Activated naive CD4-positive, alpha-beta T cell treated with anti-CD3 and anti-CD28 coated beads for 36 hours (primary cell): ENCODE results near the gene PANK4. TPM values are rescaled to one million over a fixed set of nuclear protein-coding genes. Genes with fewer than 3 reads are reported as not detected.

Source experiments
- CTCF ChIA-PET: fragments of 350-600 bp; sonication (Branson Sonifier 250); formaldehyde crosslinking; loops from one replicate; lab custom pipeline; 2021; ENCODE audit warnings: antibody characterized with exemption; lab: Charles Lee
- DNase-seq: peaks from one replicate; pipeline ENCODE4 v3.0.0-alpha.2; 2020
- H3K27ac Mint-ChIP-seq: one replicate; pipeline ENCODE4 v1.8.0; 2021; ENCODE audit warnings: mild to moderate bottlenecking, mixed read lengths
- H3K27me3 Mint-ChIP-seq: one replicate; pipeline ENCODE4 v1.8.0; 2021; ENCODE audit warnings: low read depth, mixed read lengths
- H3K36me3 Mint-ChIP-seq: one replicate; pipeline ENCODE4 v1.8.0; 2021; ENCODE audit warnings: low read depth, mixed read lengths
- H3K4me1 Mint-ChIP-seq: one replicate; pipeline ENCODE4 v1.8.0; 2021; ENCODE audit warnings: low read depth, mixed read lengths
- H3K4me3 Mint-ChIP-seq: one replicate; pipeline ENCODE4 v1.8.0; 2021; ENCODE audit warnings: mild to moderate bottlenecking, moderate library complexity, mixed read lengths
- H3K9me3 Mint-ChIP-seq: one replicate; pipeline ENCODE4 v1.8.0; 2021; ENCODE audit warnings: mixed read lengths
- intact Hi-C: fragments of 100-400 bp; cut with micrococcal nuclease; formaldehyde crosslinking; loops from one replicate; pipeline ENCODE4 v1.15.1; 2023
- total RNA-seq, 2 experiments: library from RNA; stranded (reverse); gene quantifications; one replicate each; pipeline ENCODE4 v1.2.3, GENCODE V29; 2021

Gene PANK4
- total RNA-seq, 2 experiments from 2014 or later: 46.6 to 51.4 TPM

DNA sequence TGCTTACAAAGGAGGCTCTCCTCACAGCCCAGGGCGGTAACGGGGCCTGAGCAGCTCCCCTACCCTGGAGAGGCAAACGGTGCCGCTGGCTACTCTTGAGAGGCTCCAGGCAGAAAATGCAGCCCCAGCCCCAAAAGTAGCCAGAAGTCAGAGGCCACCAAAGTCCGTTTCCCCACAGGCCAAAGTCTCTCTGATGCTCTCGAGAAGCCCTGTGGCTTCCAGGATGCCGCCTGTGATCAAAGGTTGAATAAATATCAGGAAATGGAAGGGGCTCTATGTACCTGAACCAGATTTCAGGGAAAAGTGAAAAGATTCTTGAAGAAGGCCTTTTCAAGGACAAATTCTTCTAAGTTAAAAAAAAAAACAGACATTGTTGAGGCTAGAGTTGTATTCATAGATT lies 4.2 kb downstream of the PANK4 start:
- CTCF ChIA-PET: no interaction called here

DNA sequence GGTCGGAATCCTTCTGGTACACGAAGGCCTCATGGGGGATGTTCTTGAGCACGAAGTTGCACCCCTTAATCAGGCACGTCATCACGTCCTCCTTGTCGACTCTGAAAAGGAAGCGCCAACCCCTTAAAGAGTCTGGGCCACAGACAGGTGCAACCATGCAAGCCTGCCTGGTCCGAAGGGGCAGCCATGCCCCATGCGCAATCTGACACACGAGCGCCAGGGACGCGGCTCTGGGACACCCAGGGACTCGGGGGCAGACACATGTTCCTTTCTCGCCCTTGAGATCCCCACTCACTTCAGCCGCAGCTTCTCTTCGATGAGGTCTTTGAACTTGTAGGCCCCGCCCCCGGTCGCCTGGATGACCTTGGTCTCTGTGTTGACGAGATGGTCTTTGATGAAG lies 5.6 kb downstream of the PANK4 start:
- Mint-ChIP-seq H3K27me3 (no peaks in the 10 kb centered on the region), H3K27ac (no peak overlapping the region), H3K4me3 (no peak overlapping the region), H3K36me3 (peaks cover 16% of the 10 kb centered on the region), H3K4me1 (peaks cover 34% of the 10 kb centered on the region), H3K9me3 (no peaks in the 10 kb centered on the region)
- no peak for DNase-seq
- CTCF ChIA-PET: no interaction called here
- intact Hi-C loops: no loop called here

More for the DNA sequence above, 4.2 kb downstream of the PANK4 start:
- DNase-seq: no peak
- H3K4me1 Mint-ChIP-seq: peaks cover 39% of the 10 kb centered on the region
- H3K4me3 Mint-ChIP-seq: no peak overlapping the region
- H3K27me3 Mint-ChIP-seq: no peaks in the 10 kb centered on the region
- no peaks in the 10 kb centered on the region for H3K9me3 Mint-ChIP-seq
- peaks cover 13% of the 10 kb centered on the region for H3K36me3 Mint-ChIP-seq
- intact Hi-C loops: no loop called here
- H3K27ac Mint-ChIP-seq: peak overlapping the region; percentile 97

DNA sequence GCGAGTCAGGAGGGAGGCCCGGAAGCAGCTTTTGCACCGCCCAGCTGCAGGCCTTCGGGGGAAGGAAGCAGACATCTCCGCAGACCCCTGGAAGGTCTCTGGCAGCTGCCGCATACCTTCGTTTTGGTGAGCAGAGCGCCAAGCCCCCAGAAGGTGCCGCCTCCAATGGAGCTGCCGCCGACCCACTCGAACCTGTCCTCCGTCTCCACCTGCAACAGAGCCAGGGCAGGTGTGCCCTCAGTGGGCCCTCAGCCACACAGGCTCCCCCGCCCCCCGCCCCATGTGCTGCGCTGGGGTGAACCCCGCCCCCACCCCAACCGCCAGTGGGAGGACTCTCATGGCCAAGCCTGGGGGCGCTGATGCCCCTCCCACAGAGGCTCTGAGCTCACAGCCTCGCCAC lies 6.2 kb downstream of the PANK4 start:
- no peak overlapping the region for H3K4me3 Mint-ChIP-seq
- H3K36me3 Mint-ChIP-seq: peaks cover 16% of the 10 kb centered on the region
- CTCF ChIA-PET: no interaction called here

DNA sequence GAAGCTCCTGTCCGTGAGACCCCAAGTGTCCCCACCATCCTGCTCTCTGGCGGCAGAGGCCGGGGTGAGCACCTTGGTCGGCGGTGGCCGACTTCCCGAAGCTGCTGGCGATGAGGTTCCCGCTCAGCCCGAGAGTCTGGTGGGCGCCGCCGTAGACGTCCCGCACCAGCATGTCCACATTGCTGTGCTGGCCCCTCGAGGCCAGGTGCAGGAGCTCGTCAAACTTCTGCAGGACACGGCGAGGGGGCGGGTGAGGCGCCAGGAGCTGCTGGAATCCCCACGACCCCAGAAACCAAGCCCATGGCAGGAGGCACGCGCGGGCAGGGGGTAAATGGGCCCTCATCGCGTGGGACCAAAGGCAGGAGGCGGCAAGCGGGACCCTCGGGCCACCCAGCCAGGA lies 6.7 kb downstream of the PANK4 start:
- no peaks in the 10 kb centered on the region for H3K27me3 Mint-ChIP-seq
- H3K4me3 Mint-ChIP-seq: no peak overlapping the region
- CTCF ChIA-PET: no interaction called here
- H3K4me1 Mint-ChIP-seq: peaks cover 26% of the 10 kb centered on the region
- no peaks in the 10 kb centered on the region for H3K9me3 Mint-ChIP-seq
- H3K27ac Mint-ChIP-seq: no peak overlapping the region
- peaks cover 16% of the 10 kb centered on the region for H3K36me3 Mint-ChIP-seq
- no peak for DNase-seq
- intact Hi-C loops: no loop called here

More for the DNA sequence above, 6.2 kb downstream of the PANK4 start:
- no peak for DNase-seq
- Mint-ChIP-seq H3K9me3 (no peaks in the 10 kb centered on the region), H3K27ac (no peak overlapping the region), H3K4me1 (peaks cover 31% of the 10 kb centered on the region), H3K27me3 (no peaks in the 10 kb centered on the region)
- intact Hi-C loops: no loop called here

DNA sequence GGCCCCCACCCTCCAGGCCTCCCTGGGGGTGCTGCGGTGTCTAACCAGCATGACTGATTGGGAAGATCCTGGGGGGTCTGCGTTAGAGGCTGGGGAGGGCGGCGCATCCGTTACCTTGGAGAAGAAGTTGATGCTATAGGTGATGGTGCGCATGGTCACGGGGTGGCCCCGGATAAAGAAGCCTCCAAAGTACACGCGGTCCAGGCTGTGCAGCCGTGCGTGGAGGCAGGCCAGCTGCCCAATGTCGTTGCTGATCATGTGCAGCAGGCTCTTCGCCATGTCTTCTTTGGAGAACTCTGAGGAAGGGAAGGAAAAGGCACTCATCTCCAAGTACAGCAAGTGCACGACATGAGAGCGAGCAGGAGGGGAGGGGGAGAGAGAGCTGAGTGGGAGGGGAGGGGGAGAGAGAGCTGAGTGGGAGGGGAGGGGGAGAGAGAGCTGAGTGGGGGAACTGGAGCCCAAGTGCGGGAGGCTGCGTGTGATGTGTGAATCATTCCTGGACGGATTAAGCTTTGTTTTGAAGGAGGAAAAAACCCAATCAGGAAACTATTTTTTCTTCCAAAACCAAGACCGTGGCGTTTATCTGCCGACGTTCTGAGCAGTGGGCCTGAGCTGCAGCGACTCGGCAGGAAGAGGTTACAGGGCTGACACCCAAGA lies 7.2 kb downstream of the PANK4 start:
- no peak overlapping the region for H3K4me3 Mint-ChIP-seq
- no peak for DNase-seq
- no peaks in the 10 kb centered on the region for H3K9me3 Mint-ChIP-seq
- H3K36me3 Mint-ChIP-seq: peaks cover 16% of the 10 kb centered on the region
- CTCF ChIA-PET: no interaction called here
- H3K27ac Mint-ChIP-seq: no peak overlapping the region
- H3K4me1 Mint-ChIP-seq: peaks cover 20% of the 10 kb centered on the region
- intact Hi-C loops: no loop called here
- H3K27me3 Mint-ChIP-seq: no peaks in the 10 kb centered on the region

DNA sequence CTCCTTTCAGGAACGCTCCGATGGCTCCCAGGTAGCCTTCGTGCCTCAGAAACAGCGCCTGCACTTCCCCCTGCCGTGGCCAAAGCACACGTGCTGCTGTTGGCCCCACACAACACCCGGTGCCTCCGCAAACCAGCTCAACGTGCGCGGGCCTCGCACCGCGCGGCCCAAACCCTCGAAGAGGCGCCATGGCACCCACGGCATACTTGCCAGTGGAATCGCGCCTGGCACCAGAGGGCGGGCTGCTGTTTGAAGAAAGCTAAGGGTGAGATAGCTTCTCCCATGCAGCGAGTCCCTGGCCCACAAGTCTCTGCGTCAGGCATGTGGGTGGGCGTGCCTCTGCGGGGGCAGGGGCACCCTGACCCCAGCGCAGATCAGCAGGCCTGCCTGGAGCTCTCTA lies 7.9 kb downstream of the PANK4 start:
- Mint-ChIP-seq H3K27ac (no peak overlapping the region), H3K27me3 (no peaks in the 10 kb centered on the region), H3K4me3 (no peak overlapping the region), H3K4me1 (peaks cover 16% of the 10 kb centered on the region), H3K9me3 (no peaks in the 10 kb centered on the region), H3K36me3 (peaks cover 18% of the 10 kb centered on the region)
- intact Hi-C loops: no loop called here
- CTCF ChIA-PET: no interaction called here
- DNase-seq: no peak

DNA sequence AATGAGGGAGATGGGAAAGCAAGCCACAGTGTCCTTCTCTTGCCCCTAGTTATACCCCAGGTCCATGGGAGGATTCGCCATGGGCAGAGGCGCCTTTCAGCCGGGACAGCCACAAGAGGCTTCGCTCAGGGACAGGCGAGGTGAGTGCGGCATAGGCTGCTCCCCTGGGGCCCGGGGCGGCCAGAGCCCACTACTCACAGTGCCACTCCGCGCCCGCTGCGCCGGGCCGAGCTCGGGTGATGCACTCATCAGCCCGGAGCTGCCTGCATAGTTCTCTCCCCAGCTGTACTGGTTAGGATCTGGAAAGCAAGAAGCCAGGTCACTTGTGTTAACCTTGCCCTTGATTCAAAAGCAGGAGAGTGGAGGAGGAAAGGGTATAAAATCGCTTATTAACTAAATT lies 8.4 kb downstream of the PANK4 start:
- Mint-ChIP-seq H3K4me1 (peaks cover 10% of the 10 kb centered on the region), H3K4me3 (no peak overlapping the region), H3K27me3 (no peaks in the 10 kb centered on the region), H3K27ac (no peak overlapping the region), H3K9me3 (no peaks in the 10 kb centered on the region), H3K36me3 (peaks cover 17% of the 10 kb centered on the region)
- CTCF ChIA-PET: no interaction called here
- intact Hi-C loops: no loop called here
- no peak for DNase-seq

DNA sequence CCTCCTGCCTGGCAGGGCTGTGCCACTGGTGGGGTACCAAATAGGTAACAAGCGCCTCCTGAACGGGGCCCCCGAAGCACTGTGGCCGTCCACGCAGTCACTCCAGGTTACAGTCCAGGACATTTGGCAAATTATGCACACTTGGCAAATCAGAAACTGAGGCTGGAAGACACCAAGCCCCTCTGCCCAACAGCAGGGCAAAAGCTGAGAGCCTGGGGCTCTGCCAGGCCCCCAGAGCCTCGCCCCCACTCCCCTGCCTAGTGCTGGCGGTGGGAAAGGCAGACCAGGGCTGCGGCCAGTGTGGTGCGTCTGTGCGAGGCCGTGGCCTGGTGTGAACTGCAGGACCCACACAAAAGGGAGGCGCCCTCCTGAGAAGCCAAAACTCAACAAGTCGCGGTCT lies 9.4 kb downstream of the PANK4 start:
- Mint-ChIP-seq H3K27me3 (no peaks in the 10 kb centered on the region), H3K9me3 (no peaks in the 10 kb centered on the region), H3K4me1 (peaks cover 3% of the 10 kb centered on the region), H3K4me3 (no peak overlapping the region), H3K27ac (no peak overlapping the region), H3K36me3 (peaks cover 14% of the 10 kb centered on the region)
- CTCF ChIA-PET: no interaction called here
- DNase-seq: no peak
- intact Hi-C loops: no loop called here

DNA sequence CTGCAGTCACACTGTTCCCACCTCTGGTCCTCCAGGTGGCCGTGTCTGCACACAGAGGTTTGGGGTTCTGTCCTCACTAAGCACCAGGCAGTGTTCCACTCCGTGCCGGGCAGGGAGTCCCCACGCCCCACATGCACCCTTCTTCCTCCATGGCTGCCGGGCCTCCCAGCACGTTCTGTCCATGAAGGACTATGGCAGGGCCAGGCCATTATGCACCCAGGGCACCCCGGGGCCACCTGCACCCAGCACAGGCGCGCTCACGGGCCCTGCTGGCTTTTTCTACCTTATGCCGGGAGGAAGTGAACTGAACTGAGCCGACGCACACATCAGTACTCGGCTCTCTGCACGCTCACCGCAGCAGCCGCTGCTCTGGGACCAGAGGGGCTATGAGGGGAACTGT lies 10.3 kb downstream of the PANK4 start:
- no peak for DNase-seq
- H3K27ac Mint-ChIP-seq: no peak overlapping the region
- H3K4me1 Mint-ChIP-seq: peaks cover 2% of the 10 kb centered on the region
- CTCF ChIA-PET: no interaction called here
- no peaks in the 10 kb centered on the region for H3K27me3 Mint-ChIP-seq
- intact Hi-C loops: no loop called here
- no peaks in the 10 kb centered on the region for H3K9me3 Mint-ChIP-seq
- no peak overlapping the region for H3K4me3 Mint-ChIP-seq
- H3K36me3 Mint-ChIP-seq: peaks cover 14% of the 10 kb centered on the region

DNA sequence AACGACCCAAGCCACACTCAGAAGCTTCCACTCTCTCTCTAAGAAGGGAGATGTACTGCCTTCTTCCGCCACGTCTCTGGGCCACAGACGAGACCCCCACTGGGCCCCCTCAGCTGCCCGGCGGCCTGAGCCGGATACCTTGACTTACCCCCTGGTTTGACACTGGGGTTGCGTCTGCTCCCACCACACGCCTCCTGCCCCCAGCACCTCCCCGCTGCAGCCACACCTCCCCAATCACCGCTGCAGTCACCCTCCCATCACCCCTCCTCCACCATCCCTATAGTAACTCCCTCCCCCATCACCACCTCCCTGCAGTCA lies 10.7 kb downstream of the PANK4 start:
- CTCF ChIA-PET: no interaction called here
- Mint-ChIP-seq H3K27ac (no peak overlapping the region), H3K4me3 (no peak overlapping the region), H3K9me3 (no peaks in the 10 kb centered on the region), H3K4me1 (no peaks in the 10 kb centered on the region), H3K36me3 (peaks cover 11% of the 10 kb centered on the region), H3K27me3 (no peaks in the 10 kb centered on the region)
- intact Hi-C loops: no loop called here
- DNase-seq: no peak

DNA sequence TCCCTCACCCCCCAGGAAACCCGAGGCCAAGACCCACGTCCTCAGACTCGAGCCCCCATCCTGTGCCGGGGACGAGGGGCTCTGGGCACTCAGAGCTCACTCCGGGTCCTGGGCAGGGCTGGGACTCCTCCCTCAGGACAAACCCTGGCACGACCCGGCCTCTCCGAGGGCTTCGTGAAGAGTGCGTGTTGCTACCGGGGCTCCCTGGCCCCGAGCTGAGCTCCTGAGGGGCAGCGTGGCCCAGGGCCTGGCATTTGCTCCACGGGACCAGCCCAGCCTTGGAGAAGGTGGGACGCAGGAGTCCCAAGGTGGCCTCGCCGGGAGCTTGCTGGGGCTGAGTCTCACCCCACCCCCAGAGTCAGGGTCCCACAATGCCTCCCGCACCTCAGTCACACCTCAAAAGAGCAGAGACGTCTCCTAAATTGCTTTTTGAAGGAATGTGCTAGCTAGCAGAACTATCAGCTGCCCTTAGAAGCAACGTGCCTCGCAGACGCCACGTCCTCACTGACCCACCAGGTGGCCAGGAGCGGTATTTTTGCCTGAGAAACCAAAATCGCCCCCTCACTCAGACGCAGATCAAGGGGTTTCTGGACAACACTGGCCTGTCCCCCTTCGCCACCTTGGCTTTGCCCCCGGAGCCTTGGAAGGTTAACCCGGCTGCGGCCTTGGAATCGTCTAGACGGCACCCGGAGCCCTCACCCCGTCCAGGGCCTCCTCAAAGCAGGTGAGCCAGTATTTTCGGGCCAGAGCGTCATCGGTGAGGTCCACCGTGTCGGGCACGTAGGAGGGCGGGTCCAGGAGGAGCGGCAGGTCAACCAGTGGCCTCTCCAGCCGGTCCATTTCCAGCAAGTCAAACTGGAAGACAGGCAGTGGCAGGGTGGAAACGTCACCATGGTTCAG lies 11.3 kb downstream of the PANK4 start:
- Mint-ChIP-seq H3K4me3 (no peak overlapping the region), H3K9me3 (no peaks in the 10 kb centered on the region), H3K4me1 (no peaks in the 10 kb centered on the region), H3K27me3 (no peaks in the 10 kb centered on the region), H3K27ac (no peak overlapping the region), H3K36me3 (peaks cover 11% of the 10 kb centered on the region)
- intact Hi-C loops: no loop called here
- CTCF ChIA-PET: interaction anchor here (0.7 kb wide), 1 partner anchor 19 kb away, joined by 3 read pairs; no protein-coding TSS in a partner anchor
- DNase-seq: no peak

DNA sequence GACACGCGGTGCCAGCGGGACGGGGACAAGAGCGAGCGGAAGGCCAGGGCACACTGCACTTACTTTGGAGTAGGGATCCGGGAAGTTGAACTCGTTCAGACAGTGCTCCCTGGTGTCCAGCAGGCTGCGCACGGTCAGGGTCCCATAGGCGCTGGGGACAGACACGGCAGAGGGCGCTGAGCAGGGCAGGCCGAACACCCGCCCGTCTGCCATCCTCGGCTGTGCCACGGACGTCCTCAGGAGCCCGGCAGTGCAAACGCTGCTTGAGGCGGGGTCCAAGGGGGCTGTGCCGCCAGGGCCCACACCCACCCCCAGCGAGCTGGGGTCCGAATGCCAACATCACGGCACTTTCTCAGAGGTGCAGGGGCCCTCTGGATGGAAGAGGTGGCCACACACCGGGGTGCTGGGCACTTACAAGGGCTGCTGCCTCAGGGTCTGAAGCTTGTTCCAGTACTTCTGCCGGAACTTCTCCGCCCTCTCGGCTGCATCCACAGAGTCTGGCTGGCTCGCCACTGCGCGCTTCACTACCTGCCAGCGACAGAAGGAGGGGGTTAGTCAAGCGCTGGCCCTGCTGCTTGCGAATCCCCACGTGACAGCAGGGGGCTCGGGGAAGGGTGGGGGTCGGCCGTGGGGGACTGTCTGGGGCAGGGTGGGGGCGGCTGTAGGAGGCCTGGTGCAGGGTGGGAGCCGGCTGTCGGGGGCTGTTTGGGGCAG lies 12.3 kb downstream of the PANK4 start:
- H3K4me1 Mint-ChIP-seq: no peaks in the 10 kb centered on the region
- no peak overlapping the region for H3K27ac Mint-ChIP-seq
- CTCF ChIA-PET: no interaction called here
- intact Hi-C loops: no loop called here
- H3K9me3 Mint-ChIP-seq: no peaks in the 10 kb centered on the region
- H3K4me3 Mint-ChIP-seq: no peak overlapping the region
- H3K36me3 Mint-ChIP-seq: peaks cover 9% of the 10 kb centered on the region
- H3K27me3 Mint-ChIP-seq: no peaks in the 10 kb centered on the region
- no peak for DNase-seq
